Measurements from ENCODE around the gene RSL24D1. TPM values are rescaled to one million over a fixed set of nuclear protein-coding genes. Genes with fewer than 3 reads are reported as not detected.

RSL24D1 gene
- total and polyA plus RNA-seq, 9 of the 15 experiments (the other 6 are each of a cell fraction or from before 2014, with no cell fraction given): 133 to 324 (median 223) TPM

DNA sequence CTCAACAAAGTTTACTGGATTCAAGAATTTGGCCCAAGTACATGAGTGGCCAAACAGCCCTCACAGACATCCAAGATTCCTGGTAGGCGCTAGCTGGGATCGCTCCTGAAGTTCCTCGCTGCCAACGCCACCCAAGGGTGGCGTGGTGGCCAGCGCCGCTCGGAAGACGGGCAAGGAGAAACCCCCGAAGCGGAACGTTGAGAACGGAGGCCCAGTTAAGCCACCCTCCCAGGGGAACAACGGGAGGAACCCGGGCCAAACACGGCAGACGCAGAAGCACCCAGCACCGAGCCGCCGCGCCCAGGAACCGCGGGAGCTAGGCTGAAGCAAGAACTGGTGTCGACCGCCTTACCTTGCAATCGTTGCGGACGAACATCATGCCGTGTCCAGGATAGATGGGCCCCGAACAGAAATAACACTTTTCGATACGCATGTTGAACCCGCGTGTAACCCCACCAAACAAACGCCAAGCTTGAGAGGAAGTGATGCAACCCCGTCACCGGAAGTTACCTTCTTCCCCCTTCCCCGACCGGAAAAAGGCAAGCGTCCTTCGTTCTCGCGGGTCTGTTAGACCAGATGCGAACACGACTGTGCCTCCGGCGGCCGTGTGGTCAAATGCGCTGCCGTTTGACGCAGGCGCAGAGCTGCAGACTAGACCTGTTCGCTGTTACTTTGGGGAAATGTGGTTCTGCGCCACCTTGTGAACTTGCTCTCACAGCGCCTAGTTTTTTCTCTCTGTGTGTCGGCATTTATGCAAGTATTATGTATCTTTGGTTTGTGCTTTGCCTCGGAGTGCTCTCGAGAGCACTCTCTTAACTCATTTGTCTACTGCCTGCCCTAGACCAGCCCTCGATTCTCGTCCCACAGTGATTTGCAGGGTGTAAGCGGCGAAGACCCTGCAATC lies at the start of gene RSL24D1 (continued):
- TF ChIP-seq, protein P1, sequence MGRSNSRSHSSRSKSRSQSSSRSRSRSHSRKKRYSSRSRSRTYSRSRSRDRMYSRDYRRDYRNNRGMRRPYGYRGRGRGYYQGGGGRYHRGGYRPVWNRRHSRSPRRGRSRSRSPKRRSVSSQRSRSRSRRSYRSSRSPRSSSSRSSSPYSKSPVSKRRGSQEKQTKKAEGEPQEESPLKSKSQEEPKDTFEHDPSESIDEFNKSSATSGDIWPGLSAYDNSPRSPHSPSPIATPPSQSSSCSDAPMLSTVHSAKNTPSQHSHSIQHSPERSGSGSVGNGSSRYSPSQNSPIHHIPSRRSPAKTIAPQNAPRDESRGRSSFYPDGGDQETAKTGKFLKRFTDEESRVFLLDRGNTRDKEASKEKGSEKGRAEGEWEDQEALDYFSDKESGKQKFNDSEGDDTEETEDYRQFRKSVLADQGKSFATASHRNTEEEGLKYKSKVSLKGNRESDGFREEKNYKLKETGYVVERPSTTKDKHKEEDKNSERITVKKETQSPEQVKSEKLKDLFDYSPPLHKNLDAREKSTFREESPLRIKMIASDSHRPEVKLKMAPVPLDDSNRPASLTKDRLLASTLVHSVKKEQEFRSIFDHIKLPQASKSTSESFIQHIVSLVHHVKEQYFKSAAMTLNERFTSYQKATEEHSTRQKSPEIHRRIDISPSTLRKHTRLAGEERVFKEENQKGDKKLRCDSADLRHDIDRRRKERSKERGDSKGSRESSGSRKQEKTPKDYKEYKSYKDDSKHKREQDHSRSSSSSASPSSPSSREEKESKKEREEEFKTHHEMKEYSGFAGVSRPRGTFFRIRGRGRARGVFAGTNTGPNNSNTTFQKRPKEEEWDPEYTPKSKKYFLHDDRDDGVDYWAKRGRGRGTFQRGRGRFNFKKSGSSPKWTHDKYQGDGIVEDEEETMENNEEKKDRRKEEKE (IDR thresholded peaks at IDR 0.05; ENCODE audit: borderline replicate concordance in 1 of 2, control insufficient read depth in 1 of 2, low read depth in 2 of 2, low read length in 1 of 2): peak in 1 of 2 experiments; percentile 75; a peak in 2 of 4 replicates
- peak; percentile 87 for TF ChIP-seq SPI1 (IDR thresholded peaks at IDR 0.05; ENCODE audit: borderline replicate concordance, low read depth, low read length)
- no peak for TF ChIP-seq ZNF668 (CRISPR knock-in tag; IDR thresholded peaks at IDR 0.05)
- TF ChIP-seq, protein P2, sequence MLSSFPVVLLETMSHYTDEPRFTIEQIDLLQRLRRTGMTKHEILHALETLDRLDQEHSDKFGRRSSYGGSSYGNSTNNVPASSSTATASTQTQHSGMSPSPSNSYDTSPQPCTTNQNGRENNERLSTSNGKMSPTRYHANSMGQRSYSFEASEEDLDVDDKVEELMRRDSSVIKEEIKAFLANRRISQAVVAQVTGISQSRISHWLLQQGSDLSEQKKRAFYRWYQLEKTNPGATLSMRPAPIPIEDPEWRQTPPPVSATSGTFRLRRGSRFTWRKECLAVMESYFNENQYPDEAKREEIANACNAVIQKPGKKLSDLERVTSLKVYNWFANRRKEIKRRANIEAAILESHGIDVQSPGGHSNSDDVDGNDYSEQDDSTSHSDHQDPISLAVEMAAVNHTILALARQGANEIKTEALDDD (IDR thresholded peaks at IDR 0.05): peak; percentile 50; the same call in 1 of the 2 replicates
- TF ChIP-seq, protein P3, sequence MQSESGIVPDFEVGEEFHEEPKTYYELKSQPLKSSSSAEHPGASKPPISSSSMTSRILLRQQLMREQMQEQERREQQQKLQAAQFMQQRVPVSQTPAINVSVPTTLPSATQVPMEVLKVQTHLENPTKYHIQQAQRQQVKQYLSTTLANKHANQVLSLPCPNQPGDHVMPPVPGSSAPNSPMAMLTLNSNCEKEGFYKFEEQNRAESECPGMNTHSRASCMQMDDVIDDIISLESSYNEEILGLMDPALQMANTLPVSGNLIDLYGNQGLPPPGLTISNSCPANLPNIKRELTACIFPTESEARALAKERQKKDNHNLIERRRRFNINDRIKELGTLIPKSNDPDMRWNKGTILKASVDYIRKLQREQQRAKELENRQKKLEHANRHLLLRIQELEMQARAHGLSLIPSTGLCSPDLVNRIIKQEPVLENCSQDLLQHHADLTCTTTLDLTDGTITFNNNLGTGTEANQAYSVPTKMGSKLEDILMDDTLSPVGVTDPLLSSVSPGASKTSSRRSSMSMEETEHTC (IDR thresholded peaks at IDR 0.05): no peak
- TF ChIP-seq, protein P4, sequence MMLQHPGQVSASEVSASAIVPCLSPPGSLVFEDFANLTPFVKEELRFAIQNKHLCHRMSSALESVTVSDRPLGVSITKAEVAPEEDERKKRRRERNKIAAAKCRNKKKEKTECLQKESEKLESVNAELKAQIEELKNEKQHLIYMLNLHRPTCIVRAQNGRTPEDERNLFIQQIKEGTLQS (IDR thresholded peaks at IDR 0.05): peak; percentile 99
- TF ChIP-seq, protein P4 (CRISPR knock-in tag; conservative IDR thresholded peaks at IDR 0.05): peak; percentile 93
- TF ChIP-seq MYBL2 (IDR thresholded peaks at IDR 0.05; ENCODE audit: low read depth): no peak
- no peak for TF ChIP-seq MYBL2 (CRISPR knock-in tag; IDR thresholded peaks at IDR 0.05; ENCODE audit: borderline replicate concordance)
- no peak for TF ChIP-seq NFXL1 (CRISPR knock-in tag; IDR thresholded peaks at IDR 0.05)
- TF ChIP-seq FIP1L1 (IDR thresholded peaks at IDR 0.05; ENCODE audit: low read depth, low read length, poor library complexity, severe bottlenecking): peak; percentile 58
- TF ChIP-seq, protein P5, sequence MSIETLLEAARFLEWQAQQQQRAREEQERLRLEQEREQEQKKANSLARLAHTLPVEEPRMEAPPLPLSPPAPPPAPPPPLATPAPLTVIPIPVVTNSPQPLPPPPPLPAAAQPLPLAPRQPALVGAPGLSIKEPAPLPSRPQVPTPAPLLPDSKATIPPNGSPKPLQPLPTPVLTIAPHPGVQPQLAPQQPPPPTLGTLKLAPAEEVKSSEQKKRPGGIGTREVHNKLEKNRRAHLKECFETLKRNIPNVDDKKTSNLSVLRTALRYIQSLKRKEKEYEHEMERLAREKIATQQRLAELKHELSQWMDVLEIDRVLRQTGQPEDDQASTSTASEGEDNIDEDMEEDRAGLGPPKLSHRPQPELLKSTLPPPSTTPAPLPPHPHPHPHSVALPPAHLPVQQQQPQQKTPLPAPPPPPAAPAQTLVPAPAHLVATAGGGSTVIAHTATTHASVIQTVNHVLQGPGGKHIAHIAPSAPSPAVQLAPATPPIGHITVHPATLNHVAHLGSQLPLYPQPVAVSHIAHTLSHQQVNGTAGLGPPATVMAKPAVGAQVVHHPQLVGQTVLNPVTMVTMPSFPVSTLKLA (conservative IDR thresholded peaks at IDR 0.05): peak; percentile 79 to 89
- TF ChIP-seq, protein P6, sequence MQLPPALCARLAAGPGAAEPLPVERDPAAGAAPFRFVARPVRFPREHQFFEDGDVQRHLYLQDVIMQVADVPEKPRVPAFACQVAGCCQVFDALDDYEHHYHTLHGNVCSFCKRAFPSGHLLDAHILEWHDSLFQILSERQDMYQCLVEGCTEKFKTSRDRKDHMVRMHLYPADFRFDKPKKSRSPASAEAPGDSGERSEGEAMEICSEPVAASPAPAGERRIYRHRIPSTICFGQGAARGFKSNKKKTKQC (CRISPR knock-in tag; IDR thresholded peaks at IDR 0.05): peak; percentile 44; the same call in 1 of the 2 replicates
- no peak for TF ChIP-seq PURB (CRISPR knock-in tag; IDR thresholded peaks at IDR 0.05; ENCODE audit: low read depth)

Data from K562 (cell line).